ENCODE measurements around the gene MKRN2.
A peak's percentile ranks its signal among the peaks of the same experiment; 100 is the strongest.
"Not testable (repeated sequence)": the region's sequence is repeated elsewhere in the genome, so short reads cannot be mapped to it uniquely, and the experiment has no call there.

The MKRN2 gene, protein sequence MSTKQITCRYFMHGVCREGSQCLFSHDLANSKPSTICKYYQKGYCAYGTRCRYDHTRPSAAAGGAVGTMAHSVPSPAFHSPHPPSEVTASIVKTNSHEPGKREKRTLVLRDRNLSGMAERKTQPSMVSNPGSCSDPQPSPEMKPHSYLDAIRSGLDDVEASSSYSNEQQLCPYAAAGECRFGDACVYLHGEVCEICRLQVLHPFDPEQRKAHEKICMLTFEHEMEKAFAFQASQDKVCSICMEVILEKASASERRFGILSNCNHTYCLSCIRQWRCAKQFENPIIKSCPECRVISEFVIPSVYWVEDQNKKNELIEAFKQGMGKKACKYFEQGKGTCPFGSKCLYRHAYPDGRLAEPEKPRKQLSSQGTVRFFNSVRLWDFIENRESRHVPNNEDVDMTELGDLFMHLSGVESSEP

GRCh38 chr3:12556690-12557472, at the start of gene MKRN2:
TSS of gene MKRN2 (plus strand) at chr3:12557087. CDS start at chr3:12557151, 64 bp downstream.
- DNase-seq (ENCODE audit: low spot score), result peak; percentile 95

- no peak for DNase-seq (ENCODE audit: low spot score)
Observed at GRCh38 chr3:12507591-12508281, 49.2 kb upstream of the MKRN2 start.

- no peak for DNase-seq (ENCODE audit: low spot score)
Observed at GRCh38 chr3:12508291-12508700, 48.6 kb upstream of the MKRN2 start.

DNA sequence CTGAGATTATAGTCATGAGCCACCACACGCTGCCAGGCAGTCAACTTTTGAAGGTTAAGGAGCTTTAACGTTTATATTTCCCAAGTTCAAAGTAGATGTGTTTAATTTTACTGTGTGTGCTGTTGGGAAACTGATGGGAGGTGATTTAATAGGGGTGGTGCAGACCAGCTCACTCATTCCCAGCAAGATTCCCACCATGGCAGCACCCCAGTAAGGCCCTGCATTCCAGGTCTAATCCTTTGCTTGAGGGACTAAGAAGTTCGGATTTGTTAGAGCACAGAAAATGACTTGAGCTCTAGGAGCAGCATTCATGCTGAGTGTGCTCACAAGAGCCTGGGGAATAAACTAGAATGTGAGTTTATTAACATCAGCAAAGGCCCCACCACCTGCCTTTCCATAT, 47.4 kb upstream of the MKRN2 start:
- DNase-seq (ENCODE audit: low spot score), result no peak

GRCh38 chr3:12512534-12513118, 44.3 kb upstream of the MKRN2 start:
- no peak for DNase-seq (ENCODE audit: low spot score)

- DNase-seq (ENCODE audit: low spot score), result no peak
Observed at GRCh38 chr3:12513694-12514446, 43.0 kb upstream of the MKRN2 start.

DNA sequence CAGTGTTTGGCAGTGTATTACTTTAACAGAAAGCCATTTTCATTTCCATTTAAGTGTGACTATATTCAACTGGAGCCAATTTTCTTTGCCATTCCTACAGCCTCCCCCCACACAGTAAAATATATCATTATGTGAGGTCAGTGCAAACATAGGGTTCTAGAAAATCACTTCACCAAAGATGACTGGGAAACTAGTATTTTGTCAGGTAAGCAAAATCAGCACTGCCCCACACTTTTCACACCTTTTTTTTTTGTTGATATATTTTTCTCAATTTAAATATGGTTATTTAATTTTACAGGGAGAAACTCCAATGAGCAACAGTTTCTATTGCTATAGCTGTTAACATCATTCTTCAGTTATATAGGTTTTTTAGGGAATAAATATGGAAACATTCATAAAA, 41.3 kb upstream of the MKRN2 start:
- DNase-seq (ENCODE audit: low spot score), result no peak

GRCh38 chr3:12516873-12517272, 40.0 kb upstream of the MKRN2 start:
- no peak for DNase-seq (ENCODE audit: low spot score)

- no peak for DNase-seq (ENCODE audit: low spot score)
Observed at GRCh38 chr3:12518261-12519028, 38.4 kb upstream of the MKRN2 start.

GRCh38 chr3:12521010-12521409, 35.9 kb upstream of the MKRN2 start:
- no peak for DNase-seq (ENCODE audit: low spot score)

GRCh38 chr3:12522721-12523120, 34.2 kb upstream of the MKRN2 start:
- no peak for DNase-seq (ENCODE audit: low spot score)

- DNase-seq (ENCODE audit: low spot score), result no peak
Observed at GRCh38 chr3:12527757-12528143, 29.1 kb upstream of the MKRN2 start.

- DNase-seq (ENCODE audit: low spot score), result no peak
Observed at GRCh38 chr3:12532182-12532581, 24.7 kb upstream of the MKRN2 start.

DNA sequence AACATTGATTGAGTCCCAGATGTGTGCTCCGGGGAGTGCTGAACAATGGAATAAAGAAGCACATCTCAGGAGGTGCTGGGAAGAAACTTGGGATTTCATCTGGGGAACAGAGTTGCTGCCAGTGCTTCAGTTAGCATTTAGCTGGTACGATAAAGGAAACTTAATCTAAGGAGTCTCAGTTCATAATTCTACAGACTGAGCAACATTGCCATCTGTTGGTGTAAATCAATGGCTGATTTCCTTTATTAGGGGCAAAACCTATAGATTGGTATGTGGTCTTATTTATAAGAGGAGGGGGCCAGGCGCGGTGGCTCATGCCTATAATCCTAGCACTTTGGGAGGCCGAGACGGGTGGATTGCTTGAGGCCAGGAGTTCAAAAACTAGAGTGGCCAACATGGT, 20.5 kb upstream of the MKRN2 start:
- no peak for DNase-seq (ENCODE audit: low spot score)

DNA sequence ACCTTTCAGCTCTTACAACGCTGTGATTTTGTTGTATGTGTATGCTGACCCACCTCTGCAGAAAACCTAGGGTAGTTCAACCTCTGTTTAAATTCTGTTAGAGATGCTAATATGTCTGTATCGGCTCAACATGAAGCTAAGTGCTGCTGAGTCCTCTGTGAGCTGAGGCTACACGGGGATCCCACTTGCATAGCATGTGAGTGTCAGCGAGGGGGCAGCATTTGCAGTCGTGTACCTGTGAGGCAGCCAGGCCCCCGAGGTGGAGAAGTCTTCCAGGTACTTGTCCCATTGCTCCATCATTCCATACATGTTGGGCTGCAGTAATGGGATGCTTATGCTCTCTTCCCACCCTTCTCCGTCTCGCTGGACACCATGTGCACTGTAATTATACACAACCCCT, 15.3 kb upstream of the MKRN2 start:
- peak; percentile 61 for DNase-seq (ENCODE audit: low spot score)

DNA sequence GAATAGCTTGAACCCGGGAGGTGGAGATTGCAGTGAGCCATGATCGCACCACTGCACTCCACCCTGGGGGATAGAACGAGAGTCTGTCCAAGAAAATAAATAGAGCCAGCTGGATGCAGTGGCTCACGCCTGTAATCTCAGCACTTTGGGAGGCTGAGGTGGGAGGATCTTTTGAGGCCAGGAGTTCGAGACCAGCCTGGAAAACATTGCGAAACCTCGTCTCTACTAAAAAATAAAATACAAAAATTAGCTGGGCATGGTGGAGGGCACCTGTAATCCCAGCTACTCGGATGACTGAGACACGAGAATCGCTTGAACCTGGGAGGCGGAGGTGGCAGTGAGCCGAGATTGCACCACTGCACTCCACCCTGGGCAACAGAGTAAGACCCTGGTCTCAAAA, 13.4 kb upstream of the MKRN2 start:
- not testable (repeated sequence) for DNase-seq (ENCODE audit: low spot score)

GRCh38 chr3:12544652-12545472, 12.0 kb upstream of the MKRN2 start:
- no peak for DNase-seq (ENCODE audit: low spot score)

GRCh38 chr3:12545473-12545791, 11.5 kb upstream of the MKRN2 start, which contains the start of gene MKRN2OS:
TSS of gene MKRN2OS (minus strand) at chr3:12545499. CDS start at chr3:12545464, 35 bp downstream.
- no peak for DNase-seq (ENCODE audit: low spot score)

DNA sequence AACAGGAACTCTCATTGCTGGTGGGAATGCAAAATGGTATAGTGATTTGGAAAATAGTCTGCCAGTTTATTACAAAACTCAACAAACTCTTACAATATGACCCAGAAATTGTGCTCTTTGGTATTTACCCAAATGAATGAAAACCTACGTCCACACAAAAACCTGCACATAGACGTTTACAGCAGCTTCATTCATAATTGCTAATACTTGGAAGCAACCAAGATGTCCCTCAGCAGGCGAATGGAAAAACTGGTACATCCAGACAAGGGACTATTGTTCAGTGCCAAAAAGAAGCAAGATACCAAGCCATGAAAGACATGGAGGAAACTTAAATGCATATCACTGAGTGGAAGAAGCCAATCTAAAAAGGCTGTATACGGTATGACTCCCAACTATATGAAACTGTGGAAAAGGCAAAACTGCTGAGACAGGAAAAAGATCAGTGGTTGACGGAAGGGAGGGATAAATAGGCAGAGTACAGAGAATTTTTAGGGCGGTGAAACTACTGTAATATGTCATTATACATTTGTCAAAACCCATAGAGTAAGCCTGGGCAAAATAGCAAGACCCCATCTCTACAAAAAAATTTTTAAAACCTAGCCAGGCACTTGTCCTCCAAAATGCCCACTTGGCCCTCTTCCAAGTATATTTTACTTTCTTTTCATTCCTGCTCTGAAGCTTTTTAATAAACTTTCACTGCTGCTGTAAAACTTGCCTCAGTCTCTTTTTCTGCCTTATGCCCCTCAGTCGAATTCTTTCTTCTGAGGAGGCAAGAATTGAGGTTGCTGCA, 6.7 kb upstream of the MKRN2 start:
- DNase-seq (ENCODE audit: low spot score), result no peak
